Ramos (cell line): ENCODE results near the gene BCAT1.
"Not testable (repeated sequence)": the region's sequence is repeated elsewhere in the genome, so short reads cannot be mapped to it uniquely, and the experiment has no call there.

Experiments
- in situ Hi-C: fragments of 300-500 bp; cut with MboI; formaldehyde crosslinking; loops from one replicate; pipeline ENCODE4 v1.14.3; 2022; ENCODE audit warnings: low sequenced_read_pairs; ENCODE audit not compliant: unreplicated experiment

BCAT1 gene

GRCh38 chr12:24931666-24932405, 17.1 kb downstream of the BCAT1 start:
- in situ Hi-C loops = no loop called here

- in situ Hi-C loops = no loop called here
Observed at GRCh38 chr12:24929953-24930352, 18.9 kb downstream of the BCAT1 start.

GRCh38 chr12:24928533-24929306, 20.2 kb downstream of the BCAT1 start:
- in situ Hi-C loops = not testable (repeated sequence)

- in situ Hi-C loops = no loop called here
Observed at GRCh38 chr12:24928131-24928530, 20.8 kb downstream of the BCAT1 start.

GRCh38 chr12:24926080-24926479, 22.8 kb downstream of the BCAT1 start:
- in situ Hi-C loops = not testable (repeated sequence)

GRCh38 chr12:24922090-24922489, 26.8 kb downstream of the BCAT1 start:
- in situ Hi-C loops = no loop called here

GRCh38 chr12:24921251-24922038, 27.5 kb downstream of the BCAT1 start:
- in situ Hi-C loops = no loop called here

- in situ Hi-C loops = no loop called here
Observed at GRCh38 chr12:24920141-24920540, 28.8 kb downstream of the BCAT1 start.

GRCh38 chr12:24919346-24920001, 29.4 kb downstream of the BCAT1 start:
- in situ Hi-C loops = no loop called here

- in situ Hi-C loops = no loop called here
Observed at GRCh38 chr12:24918596-24918995, 30.3 kb downstream of the BCAT1 start.

GRCh38 chr12:24915501-24915900, 33.4 kb downstream of the BCAT1 start:
- in situ Hi-C loops = no loop called here

GRCh38 chr12:24913953-24914352, 34.9 kb downstream of the BCAT1 start:
- in situ Hi-C loops = no loop called here

GRCh38 chr12:24913130-24913529, 35.8 kb downstream of the BCAT1 start:
- in situ Hi-C loops = no loop called here

GRCh38 chr12:24911271-24911791, 37.6 kb downstream of the BCAT1 start:
- in situ Hi-C loops = no loop called here

GRCh38 chr12:24910192-24910591, 38.7 kb downstream of the BCAT1 start:
- in situ Hi-C loops = not testable (repeated sequence)

GRCh38 chr12:24909667-24910066, 39.2 kb downstream of the BCAT1 start:
- in situ Hi-C loops = no loop called here

GRCh38 chr12:24907464-24907863, 41.4 kb downstream of the BCAT1 start:
- in situ Hi-C loops = no loop called here

- in situ Hi-C loops = no loop called here
Observed at GRCh38 chr12:24906141-24906540, 42.8 kb downstream of the BCAT1 start.

- in situ Hi-C loops = no loop called here
Observed at GRCh38 chr12:24905431-24905830, 43.5 kb downstream of the BCAT1 start.

- in situ Hi-C loops = no loop called here
Observed at GRCh38 chr12:24904871-24905270, 44.0 kb downstream of the BCAT1 start.
